CD4-positive, CD25-positive, alpha-beta regulatory T cell (primary cell): ENCODE measurements around the gene PPP1R1A. TPM values are rescaled to one million over a fixed set of nuclear protein-coding genes. Genes with fewer than 3 reads are reported as not detected.

ENCODE experiments used
- ATAC-seq, 2 donors: fragments of 150-1000 bp; cut with Tn5 transposase; one replicate each; pipeline ENCODE4 v1.10.0; 2021; ENCODE audit warnings: low read depth in 2 of 2, moderate number of reproducible peaks in 2 of 2, moderate library complexity in 1 of 2
- DNase-seq, 3 donors: peaks; one replicate each; pipeline versions ENCODE4 v3.0.0 to v3.0.0-alpha.2; 2012 to 2022; ENCODE audit warnings: mixed read lengths in 1 of 3
- H3K27ac ChIP-seq: one replicate; pipeline ENCODE4 v1.7.0; 2013; ENCODE audit warnings: mild to moderate bottlenecking, low read length; ENCODE audit not compliant: insufficient read depth, poor library complexity, severe bottlenecking
- H3K27me3 ChIP-seq: one replicate; pipeline ENCODE4 v1.7.0; 2013; ENCODE audit warnings: low read length; ENCODE audit not compliant: control insufficient read depth, insufficient read depth
- H3K36me3 ChIP-seq: one replicate; pipeline ENCODE4 v1.7.0; 2013; ENCODE audit warnings: mild to moderate bottlenecking, low read length, moderate library complexity; ENCODE audit not compliant: control insufficient read depth, insufficient read depth
- H3K4me1 ChIP-seq: 2 replicates; pipeline ENCODE4 v1.7.0; 2013; ENCODE audit warnings: mild to moderate bottlenecking, low read length; ENCODE audit not compliant: insufficient read depth, control insufficient read depth, poor library complexity, severe bottlenecking
- H3K4me3 ChIP-seq: one replicate; pipeline ENCODE4 v1.7.0; 2013; ENCODE audit warnings: low read depth, mild to moderate bottlenecking, low read length, moderate library complexity
- H3K9me3 ChIP-seq, 2 experiments: 1 replicate in 1 of 2; 2 replicates in 1 of 2; pipeline ENCODE4 v1.7.0; 2013; ENCODE audit warnings: low read length in 2 of 2, mild to moderate bottlenecking in 1 of 2, moderate library complexity in 1 of 2; ENCODE audit not compliant: control insufficient read depth in 2 of 2
- H3K27ac Mint-ChIP-seq, 3 donors: one replicate each; pipeline ENCODE4 v1.8.0; 2020 to 2022; ENCODE audit warnings: mild to moderate bottlenecking in 3 of 3, mixed read lengths in 3 of 3, moderate library complexity in 2 of 3
- H3K27me3 Mint-ChIP-seq: one replicate; pipeline ENCODE4 v1.8.0; 2022; ENCODE audit warnings: mild to moderate bottlenecking, mixed read lengths
- H3K36me3 Mint-ChIP-seq: one replicate; pipeline ENCODE4 v1.8.0; 2020; ENCODE audit warnings: mixed read lengths
- H3K4me1 Mint-ChIP-seq, 4 donors: one replicate each; pipeline ENCODE4 v1.8.0; 2020 to 2022; ENCODE audit warnings: mixed read lengths in 4 of 4, mild to moderate bottlenecking in 1 of 4
- H3K4me3 Mint-ChIP-seq, 4 donors: one replicate each; pipeline ENCODE4 v1.8.0; 2020 to 2022; ENCODE audit warnings: mild to moderate bottlenecking in 4 of 4, mixed read lengths in 4 of 4, moderate library complexity in 3 of 4
- H3K9me3 Mint-ChIP-seq, 7 donors: one replicate each; pipeline ENCODE4 v1.8.0; 2020 to 2022; ENCODE audit warnings: mixed read lengths in 7 of 7, mild to moderate bottlenecking in 3 of 7, moderate library complexity in 2 of 7
- polyA plus RNA-seq, 4 donors: library from polyadenylated mRNA; unstranded; fragments of 300-500 nt; fragmentation: Illumina TruSeq; gene quantifications; one replicate each; pipeline ENCODE4 v1.2.3, GENCODE V29; 2021
- total RNA-seq: library from RNA; stranded (reverse); gene quantifications from one replicate; pipeline ENCODE4 v1.2.3, GENCODE V29; 2022

Gene PPP1R1A
- total and polyA plus RNA-seq, 5 donors from 2014 or later: not detected

GRCh38 chr12:54566792-54567191 is 21.7 kb downstream of the PPP1R1A start:
- no peak overlapping the region for H3K27ac Mint-ChIP-seq
- no peaks in the 10 kb centered on the region for H3K9me3 Mint-ChIP-seq
- no peaks in the 10 kb centered on the region for H3K27me3 Mint-ChIP-seq

GRCh38 chr12:54565986-54566544 is 22.4 kb downstream of the PPP1R1A start:
- Mint-ChIP-seq H3K27ac (no peak overlapping the region), H3K4me1 (peaks cover 0 to 14% (median 7%) of the 10 kb centered on the region in 4 donors), H3K4me3 (no peak overlapping the region), H3K27me3 (no peaks in the 10 kb centered on the region), H3K36me3 (peaks cover 18% of the 10 kb centered on the region), H3K9me3 (no peaks in the 10 kb centered on the region)
- Histone ChIP-seq H3K27ac (no peak overlapping the region), H3K27me3 (no peaks in the 10 kb centered on the region), H3K4me3 (no peak overlapping the region), H3K9me3 (no peaks in the 10 kb centered on the region), H3K36me3 (no peaks in the 10 kb centered on the region), H3K4me1 (peaks cover 5% of the 10 kb centered on the region)
- no peak for ATAC-seq
- no peak for DNase-seq

More at GRCh38 chr12:54566792-54567191, 21.7 kb downstream of the PPP1R1A start:
- Histone ChIP-seq H3K9me3 (no peaks in the 10 kb centered on the region), H3K27ac (no peak overlapping the region), H3K4me3 (no peak overlapping the region), H3K4me1 (no peaks in the 10 kb centered on the region), H3K36me3 (no peaks in the 10 kb centered on the region), H3K27me3 (no peaks in the 10 kb centered on the region)
- DNase-seq (no peak), ATAC-seq (no peak)
- Mint-ChIP-seq H3K4me3 (no peak overlapping the region), H3K36me3 (peaks cover 18% of the 10 kb centered on the region), H3K4me1 (peaks cover 0 to 8% (median 5%) of the 10 kb centered on the region in 4 donors)

GRCh38 chr12:54565310-54565985 is 23.0 kb downstream of the PPP1R1A start:
- Mint-ChIP-seq H3K4me1 (peaks cover under 1 to 20% (median 9%) of the 10 kb centered on the region in 4 donors), H3K36me3 (peaks cover 14% of the 10 kb centered on the region), H3K27me3 (peaks cover under 1% of the 10 kb centered on the region), H3K4me3 (no peak overlapping the region), H3K9me3 (no peaks in the 10 kb centered on the region), H3K27ac (no peak overlapping the region)
- Histone ChIP-seq H3K4me1 (peaks cover 11% of the 10 kb centered on the region), H3K27me3 (no peaks in the 10 kb centered on the region), H3K9me3 (no peaks in the 10 kb centered on the region), H3K36me3 (no peaks in the 10 kb centered on the region), H3K4me3 (no peak overlapping the region), H3K27ac (no peak overlapping the region)
- DNase-seq: no peak
- ATAC-seq: no peak

DNA sequence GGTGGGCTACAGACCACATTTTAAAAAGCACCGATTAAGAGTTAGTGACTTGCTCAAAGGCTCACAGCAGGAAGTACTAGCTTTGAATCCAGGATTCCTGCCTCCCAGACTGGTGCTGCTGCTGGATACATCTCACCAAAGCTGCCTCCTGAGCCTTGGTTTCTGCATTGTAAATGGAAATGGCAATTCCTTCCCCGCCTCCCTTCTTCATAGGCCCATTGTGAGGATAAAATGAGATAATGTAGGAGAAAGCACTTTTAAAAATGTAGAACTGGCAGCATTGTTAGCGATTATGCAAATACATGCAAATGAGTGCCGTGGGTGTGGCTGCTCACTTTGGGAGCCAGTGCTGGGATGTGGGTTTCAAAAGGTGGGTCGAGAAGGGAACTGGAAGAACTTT is 23.7 kb downstream of the PPP1R1A start:
- Mint-ChIP-seq H3K9me3 (peaks cover 0 to 1% (median 0%) of the 10 kb centered on the region in 7 donors), H3K27me3 (peaks cover 5% of the 10 kb centered on the region), H3K36me3 (peaks cover 10% of the 10 kb centered on the region), H3K4me1 (peaks cover 5 to 27% (median 14%) of the 10 kb centered on the region in 4 donors), H3K4me3 (no peak overlapping the region), H3K27ac (no peak overlapping the region)
- no peaks in the 10 kb centered on the region for H3K9me3 ChIP-seq
- DNase-seq: no peak
- H3K27ac ChIP-seq: no peak overlapping the region
- ATAC-seq: no peak
- peaks cover 15% of the 10 kb centered on the region for H3K4me1 ChIP-seq
- H3K27me3 ChIP-seq: no peaks in the 10 kb centered on the region
- no peak overlapping the region for H3K4me3 ChIP-seq
- H3K36me3 ChIP-seq: no peaks in the 10 kb centered on the region

- Mint-ChIP-seq H3K27ac (no peak overlapping the region), H3K9me3 (peaks cover 0 to 1% (median 0%) of the 10 kb centered on the region in 7 donors)
- no peak overlapping the region for H3K27ac ChIP-seq
Measured at GRCh38 chr12:54563787-54564186, 24.7 kb downstream of the PPP1R1A start.

DNA sequence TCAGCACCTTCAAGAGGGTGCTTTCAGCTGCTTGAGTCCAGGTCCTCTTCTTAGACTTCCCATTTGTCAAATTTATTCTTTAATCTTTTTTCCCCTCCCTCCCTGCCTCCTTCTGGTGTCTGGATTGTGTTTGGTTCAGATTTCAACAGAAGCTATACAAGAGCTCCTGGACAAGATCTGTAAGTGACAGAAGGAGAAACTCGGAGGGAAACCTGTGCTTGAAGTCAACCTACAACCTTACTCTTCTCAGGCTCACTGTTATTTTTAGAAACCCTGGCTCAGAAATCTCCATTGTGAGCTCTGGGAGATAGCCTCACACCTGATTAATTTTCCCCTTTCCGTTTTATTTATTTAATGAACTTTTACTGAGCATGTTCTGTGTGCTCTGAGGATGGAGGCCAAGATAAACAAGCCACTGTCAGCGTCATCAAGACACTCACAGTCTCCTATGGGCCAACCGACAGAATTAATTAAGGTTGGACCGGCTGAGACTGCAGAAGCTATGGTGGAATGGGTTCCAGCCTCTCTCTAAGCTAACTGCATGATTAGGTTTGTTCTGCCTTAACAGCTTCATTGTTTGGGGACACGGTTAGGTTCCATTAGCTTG is 25.6 kb downstream of the PPP1R1A start:
- Mint-ChIP-seq H3K27ac (peak overlapping the region in 1 of 3 donors; percentile 52), H3K36me3 (peaks cover 10% of the 10 kb centered on the region), H3K27me3 (peaks cover 5% of the 10 kb centered on the region), H3K4me3 (peak overlapping the region in 2 of 4 donors; percentile 61 to 71), H3K4me1 (peaks cover 5 to 32% (median 15%) of the 10 kb centered on the region in 4 donors), H3K9me3 (peaks cover 0 to 1% (median 0%) of the 10 kb centered on the region in 7 donors)
- H3K36me3 ChIP-seq: no peaks in the 10 kb centered on the region
- ATAC-seq (no peak), DNase-seq (no peak)
- peaks cover 15% of the 10 kb centered on the region for H3K4me1 ChIP-seq
- no peaks in the 10 kb centered on the region for H3K9me3 ChIP-seq
- no peak overlapping the region for H3K4me3 ChIP-seq
- no peaks in the 10 kb centered on the region for H3K27me3 ChIP-seq
- no peak overlapping the region for H3K27ac ChIP-seq

More at GRCh38 chr12:54563787-54564186, 24.7 kb downstream of the PPP1R1A start:
- peaks cover 10% of the 10 kb centered on the region for H3K36me3 Mint-ChIP-seq
- Histone ChIP-seq H3K9me3 (no peaks in the 10 kb centered on the region), H3K36me3 (no peaks in the 10 kb centered on the region), H3K27me3 (no peaks in the 10 kb centered on the region), H3K4me3 (no peak overlapping the region), H3K4me1 (peaks cover 15% of the 10 kb centered on the region)
- H3K4me1 Mint-ChIP-seq: peaks cover 5 to 32% (median 15%) of the 10 kb centered on the region in 4 donors
- DNase-seq (no peak), ATAC-seq (no peak)
- H3K4me3 Mint-ChIP-seq: no peak overlapping the region
- peaks cover 5% of the 10 kb centered on the region for H3K27me3 Mint-ChIP-seq

DNA sequence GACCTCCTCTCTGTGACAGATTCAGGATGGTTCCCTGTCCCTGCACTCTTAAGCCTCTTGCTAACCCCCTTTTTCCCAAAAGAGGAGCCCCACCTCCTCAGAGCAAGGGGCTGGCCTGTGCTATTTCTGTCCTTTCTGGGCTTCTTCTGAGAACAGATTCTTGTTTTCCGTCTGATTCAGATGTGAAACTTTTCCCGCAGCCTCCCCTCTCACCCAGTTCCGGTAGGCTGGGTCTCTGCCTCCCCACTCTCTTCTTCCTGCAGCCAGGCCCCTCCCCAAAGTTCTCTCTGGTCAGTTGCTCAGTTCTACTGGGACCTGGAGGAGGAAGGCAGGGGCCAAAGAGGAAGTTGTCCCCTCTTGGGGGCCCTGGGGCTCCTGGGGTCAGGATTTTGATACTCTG is 27.3 kb downstream of the PPP1R1A start:
- no peak for ATAC-seq
- no peaks in the 10 kb centered on the region for H3K9me3 ChIP-seq
- H3K4me1 ChIP-seq: peaks cover 15% of the 10 kb centered on the region
- H3K36me3 ChIP-seq: no peaks in the 10 kb centered on the region
- peaks cover 7% of the 10 kb centered on the region for H3K36me3 Mint-ChIP-seq
- H3K9me3 Mint-ChIP-seq: peaks cover 0 to 1% (median 0%) of the 10 kb centered on the region in 7 donors
- H3K27ac ChIP-seq: peak overlapping the region; percentile 80
- no peaks in the 10 kb centered on the region for H3K27me3 ChIP-seq
- H3K27me3 Mint-ChIP-seq: peaks cover 5% of the 10 kb centered on the region
- peak overlapping the region; percentile 69 to 96 (median 84) for H3K27ac Mint-ChIP-seq
- no peak for DNase-seq
- H3K4me1 Mint-ChIP-seq: peaks cover 5 to 32% (median 15%) of the 10 kb centered on the region in 4 donors
- peak overlapping the region; percentile 91 for H3K4me3 ChIP-seq
- peak overlapping the region; percentile 71 to 94 (median 92) for H3K4me3 Mint-ChIP-seq
